NT2/D1 (cell line): ENCODE results near the gene ABCG1.

Source experiments
- YY1 ChIP-seq: IDR thresholded peaks from 2 replicates; pipeline ENCODE4 v1.6.1; 2011; ENCODE audit not compliant: insufficient read length, insufficient read depth
- ZNF274 ChIP-seq: IDR thresholded peaks from 2 replicates; pipeline ENCODE4 v1.6.1; 2011; ENCODE audit warnings: mild to moderate bottlenecking, low read depth, low read length

- no peak for TF ChIP-seq YY1
- no peak for TF ChIP-seq ZNF274
These were observed 4.7 kb upstream of the ABCG1 start for GRCh38 chr21:42214081-42214750.
